Measurements from ENCODE around the gene TTLL11.

DNA sequence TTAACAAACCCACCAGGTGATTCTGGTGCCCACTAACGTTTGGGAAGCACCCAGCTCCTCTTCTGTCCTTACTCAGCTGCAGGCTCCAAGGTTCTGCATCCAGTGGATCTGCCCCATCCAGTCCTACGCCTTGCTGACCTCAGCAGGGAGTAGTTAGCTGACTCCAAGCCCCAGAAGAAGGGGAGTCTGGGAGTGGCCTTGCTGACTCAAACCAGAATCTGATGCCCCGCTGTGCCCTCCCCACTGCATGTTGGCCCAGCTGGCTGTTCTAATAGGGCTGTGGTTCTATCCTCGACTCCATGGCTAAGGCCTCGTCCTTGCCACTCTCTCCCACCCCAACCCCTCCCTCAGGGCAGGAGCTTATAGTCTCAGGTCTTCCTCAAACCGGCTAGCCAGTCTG is 136.3 kb downstream of the TTLL11 start:
- TF ChIP-seq, protein P1, sequence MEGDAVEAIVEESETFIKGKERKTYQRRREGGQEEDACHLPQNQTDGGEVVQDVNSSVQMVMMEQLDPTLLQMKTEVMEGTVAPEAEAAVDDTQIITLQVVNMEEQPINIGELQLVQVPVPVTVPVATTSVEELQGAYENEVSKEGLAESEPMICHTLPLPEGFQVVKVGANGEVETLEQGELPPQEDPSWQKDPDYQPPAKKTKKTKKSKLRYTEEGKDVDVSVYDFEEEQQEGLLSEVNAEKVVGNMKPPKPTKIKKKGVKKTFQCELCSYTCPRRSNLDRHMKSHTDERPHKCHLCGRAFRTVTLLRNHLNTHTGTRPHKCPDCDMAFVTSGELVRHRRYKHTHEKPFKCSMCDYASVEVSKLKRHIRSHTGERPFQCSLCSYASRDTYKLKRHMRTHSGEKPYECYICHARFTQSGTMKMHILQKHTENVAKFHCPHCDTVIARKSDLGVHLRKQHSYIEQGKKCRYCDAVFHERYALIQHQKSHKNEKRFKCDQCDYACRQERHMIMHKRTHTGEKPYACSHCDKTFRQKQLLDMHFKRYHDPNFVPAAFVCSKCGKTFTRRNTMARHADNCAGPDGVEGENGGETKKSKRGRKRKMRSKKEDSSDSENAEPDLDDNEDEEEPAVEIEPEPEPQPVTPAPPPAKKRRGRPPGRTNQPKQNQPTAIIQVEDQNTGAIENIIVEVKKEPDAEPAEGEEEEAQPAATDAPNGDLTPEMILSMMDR (IDR thresholded peaks at IDR 0.05), result no peak
- TF ChIP-seq POLR2A (IDR thresholded peaks at IDR 0.05), result no peak

Data from right lobe of liver (tissue), 4 donors.